HEK293T (cell line): ENCODE results near the gene FBXO44.

Experiments used
- CTCF ChIA-PET: fragments of 350-600 bp; formaldehyde crosslinking; extraction: SDS; loops from one replicate; lab custom pipeline; 2021; ENCODE audit warnings: antibody characterized with exemption, inconsistent platforms; lab: Yijun Ruan, JAX
- POLR2A ChIA-PET: fragments of 350-600 bp; formaldehyde crosslinking; extraction: SDS; loops from one replicate; lab custom pipeline; 2020; ENCODE audit warnings: antibody characterized with exemption, inconsistent platforms; lab: Yijun Ruan, JAX
- DNase-seq: peaks from one replicate; pipeline ENCODE4 v3.0.0; 2012; ENCODE audit warnings: mixed read lengths; ENCODE audit errors: extremely low spot score
- ARNT ChIP-seq: fragments of 450-650 bp; IDR thresholded peaks from 2 replicates; pipeline ENCODE4 v1.6.1; 2017; ENCODE audit warnings: mild to moderate bottlenecking
- BHLHE40 ChIP-seq: fragments of 450-650 bp; IDR thresholded peaks from 2 replicates; pipeline ENCODE4 v1.6.1; 2016; ENCODE audit warnings: mild to moderate bottlenecking, moderate library complexity, borderline replicate concordance
- CTBP1 ChIP-seq: fragments of 450-650 bp; IDR thresholded peaks from 2 replicates; pipeline ENCODE4 v1.6.1; 2016; ENCODE audit warnings: borderline replicate concordance
- ELF4 ChIP-seq: fragments of 450-650 bp; IDR thresholded peaks from 2 replicates; pipeline ENCODE4 v1.6.1; 2017; ENCODE audit warnings: antibody characterized with exemption
- FOXA1 ChIP-seq: fragments of 450-650 bp; IDR thresholded peaks from 2 replicates; pipeline ENCODE4 v1.6.1; 2016; ENCODE audit warnings: mild to moderate bottlenecking
- FOXK2 ChIP-seq: fragments of 450-650 bp; IDR thresholded peaks from 2 replicates; pipeline ENCODE4 v1.6.1; 2016; ENCODE audit warnings: mild to moderate bottlenecking
- FOXM1 ChIP-seq: fragments of 450-650 bp; IDR thresholded peaks from 2 replicates; pipeline ENCODE4 v1.6.1; 2017; ENCODE audit warnings: mild to moderate bottlenecking, borderline replicate concordance
- HDGF ChIP-seq: fragments of 450-650 bp; IDR thresholded peaks from 2 replicates; pipeline ENCODE4 v1.6.1; 2017; ENCODE audit warnings: antibody characterized with exemption, borderline replicate concordance
- L3MBTL2 ChIP-seq: fragments of 450-650 bp; conservative IDR thresholded peaks from 2 replicates; pipeline ENCODE4 v1.6.1; 2016; ENCODE audit warnings: mild to moderate bottlenecking
- LEF1 ChIP-seq: fragments of 450-650 bp; IDR thresholded peaks from 2 replicates; pipeline ENCODE4 v1.6.1; 2017; ENCODE audit warnings: mild to moderate bottlenecking, borderline replicate concordance
- NFRKB ChIP-seq: fragments of 450-650 bp; IDR thresholded peaks from 2 replicates; pipeline ENCODE4 v1.6.1; 2016; ENCODE audit warnings: mild to moderate bottlenecking, moderate library complexity
- PKNOX1 ChIP-seq: fragments of 450-650 bp; IDR thresholded peaks from 2 replicates; pipeline ENCODE4 v1.6.1; 2016
- SP1 ChIP-seq: fragments of 450-650 bp; IDR thresholded peaks from 2 replicates; pipeline ENCODE4 v1.6.1; 2017
- SUZ12 ChIP-seq: fragments of 450-650 bp; IDR thresholded peaks from 2 replicates; pipeline ENCODE4 v1.6.1; 2016; ENCODE audit warnings: mild to moderate bottlenecking
- TARDBP ChIP-seq: fragments of 450-650 bp; IDR thresholded peaks from 2 replicates; pipeline ENCODE4 v1.6.1; 2016
- ZNF384 ChIP-seq: fragments of 450-650 bp; IDR thresholded peaks from 2 replicates; pipeline ENCODE4 v1.6.1; 2016

The FBXO44 gene

GRCh38 chr1:11707621-11708276 is 53.1 kb downstream of the FBXO44 start:
- CTCF ChIA-PET = interaction anchor here (0.9 to 1.3 kb wide), 5 partner anchors 9 to 52 kb away, joined by 3 to 5 read pairs (median 4); partner anchors contain the start of gene FBXO6
- no peak for TF ChIP-seq FOXM1
- no peak for TF ChIP-seq SP1
- TF ChIP-seq HDGF = no peak
- TF ChIP-seq L3MBTL2 = no peak; the same call in 1 of the 2 replicates
- no peak for TF ChIP-seq BHLHE40
- no peak for TF ChIP-seq CTBP1
- TF ChIP-seq ELF4 = no peak
- no peak for TF ChIP-seq ZNF384
- TF ChIP-seq SUZ12 = no peak
- TF ChIP-seq FOXK2 = no peak
- no peak for TF ChIP-seq TARDBP
- TF ChIP-seq PKNOX1 = no peak
- TF ChIP-seq FOXA1 = no peak
- TF ChIP-seq NFRKB = no peak
- no peak for TF ChIP-seq ARNT
- TF ChIP-seq LEF1 = no peak
- DNase-seq = peak; percentile 55
- POLR2A ChIA-PET = interaction anchor here (0.6 to 1.0 kb wide), 5 partner anchors 20 to 612 kb away, joined by 3 read pairs; no protein-coding TSS in a partner anchor

GRCh38 chr1:11708554-11709350 is 54.1 kb downstream of the FBXO44 start:
- ChIA-PET CTCF (interaction anchor here (1.3 kb wide), 1 partner anchor 45 kb away, joined by 4 read pairs; the partner anchor contains the start of gene FBXO6), POLR2A (interaction anchor here (0.6 to 1.0 kb wide), 3 partner anchors 21 to 613 kb away, joined by 3 read pairs; no protein-coding TSS in a partner anchor)
- TF ChIP-seq FOXA1 = no peak
- TF ChIP-seq PKNOX1 = no peak
- no peak for TF ChIP-seq LEF1
- TF ChIP-seq ARNT = no peak
- no peak for DNase-seq

- TF ChIP-seq ELF4 (no peak), L3MBTL2 (no peak), SUZ12 (no peak), SP1 (no peak), NFRKB (no peak), FOXK2 (no peak), HDGF (no peak), ZNF384 (no peak), FOXA1 (no peak), FOXM1 (no peak), LEF1 (no peak), BHLHE40 (no peak), PKNOX1 (no peak), ARNT (no peak), TARDBP (no peak)
- ChIA-PET CTCF (interaction anchor here (0.7 to 2.5 kb wide), 6 partner anchors 11 to 58 kb away, joined by 4 to 12 read pairs (median 4); partner anchors contain the start of gene FBXO6), POLR2A (no interaction called here)
- no peak for DNase-seq
Observed at GRCh38 chr1:11711490-11711889, 56.8 kb downstream of the FBXO44 start.

- ChIA-PET POLR2A (no interaction called here), CTCF (interaction anchor here (2.5 kb wide), 1 partner anchor 30 kb away, joined by 6 read pairs; no protein-coding TSS in a partner anchor)
- no peak for DNase-seq
- no peak for TF ChIP-seq FOXM1
- no peak for TF ChIP-seq HDGF
- no peak for TF ChIP-seq ARNT
- no peak for TF ChIP-seq BHLHE40
- no peak for TF ChIP-seq SUZ12
Observed at GRCh38 chr1:11712285-11712684, 57.6 kb downstream of the FBXO44 start.
